HG02642 (cell line): ENCODE results near the gene TPRKB.
"Not testable (repeated sequence)": the region's sequence is repeated elsewhere in the genome, so short reads cannot be mapped to it uniquely, and the experiment has no call there.

Source experiments
- ATAC-seq: cut with Tn5 transposase; IDR thresholded peaks from one replicate; pipeline ENCODE4 v1.9.1; 2021; ENCODE audit warnings: mild to moderate bottlenecking; ENCODE audit not compliant: unreplicated experiment, poor library complexity

Gene TPRKB

GRCh38 chr2:73746015-73746876 lies 9.1 kb upstream of the TPRKB start:
- no peak for ATAC-seq

GRCh38 chr2:73740767-73741166 lies 3.6 kb upstream of the TPRKB start:
- ATAC-seq = no peak

- no peak for ATAC-seq
Observed at GRCh38 chr2:73739101-73739500, 2.0 kb upstream of the TPRKB start.

GRCh38 chr2:73736378-73736777 lies 767 bp downstream of the TPRKB start:
- no peak for ATAC-seq

GRCh38 chr2:73730810-73731209 lies 6.3 kb downstream of the TPRKB start:
- no peak for ATAC-seq

- ATAC-seq = no peak
Observed at GRCh38 chr2:73728711-73729110, 8.4 kb downstream of the TPRKB start.

GRCh38 chr2:73728043-73728442 lies 9.1 kb downstream of the TPRKB start:
- ATAC-seq = no peak

GRCh38 chr2:73726657-73727056 lies 10.5 kb downstream of the TPRKB start:
- not testable (repeated sequence) for ATAC-seq

GRCh38 chr2:73718851-73719621 lies 18.1 kb downstream of the TPRKB start:
- ATAC-seq = no peak

DNA sequence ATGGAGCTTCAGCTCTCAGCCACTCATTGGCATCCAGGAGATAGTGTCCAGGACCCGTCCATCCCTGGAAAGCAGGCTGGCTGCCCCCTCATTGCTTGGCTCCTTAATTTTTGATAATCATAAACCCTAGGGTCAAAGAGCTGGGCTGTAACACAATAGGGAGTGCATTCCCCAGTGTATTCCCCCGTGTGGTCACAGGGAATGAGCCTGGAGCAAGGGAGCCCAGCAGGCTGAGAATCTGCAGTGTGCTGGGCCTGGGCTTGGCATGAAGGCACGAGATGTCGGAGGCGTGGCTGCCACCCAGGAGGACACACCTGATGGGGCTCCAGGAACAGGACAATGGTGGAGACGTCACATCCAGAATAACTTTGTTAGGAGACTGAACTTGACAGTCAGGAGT lies 18.7 kb downstream of the TPRKB start:
- ATAC-seq = no peak

DNA sequence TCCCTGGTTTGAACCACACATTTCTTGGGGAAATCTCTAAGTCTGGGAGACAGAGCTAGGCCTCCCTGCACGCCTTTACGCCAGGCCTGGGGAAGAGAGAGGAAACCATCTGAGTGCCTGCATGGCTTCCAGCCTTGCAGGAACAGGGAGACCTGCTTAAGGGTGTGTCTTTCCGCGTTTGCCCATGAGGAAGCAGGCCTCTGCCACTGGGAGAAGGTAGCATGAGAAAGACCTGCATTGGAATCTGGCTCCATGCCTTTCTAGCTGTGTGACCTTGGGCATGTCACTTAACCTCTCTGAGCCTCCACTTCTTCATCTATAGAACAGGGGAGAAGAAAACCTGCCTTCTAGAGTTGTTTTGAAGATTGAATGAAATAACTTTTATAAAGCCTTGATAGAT lies 19.4 kb downstream of the TPRKB start:
- ATAC-seq = not testable (repeated sequence)

- no peak for ATAC-seq
Observed at GRCh38 chr2:73717251-73717606, 19.9 kb downstream of the TPRKB start.

DNA sequence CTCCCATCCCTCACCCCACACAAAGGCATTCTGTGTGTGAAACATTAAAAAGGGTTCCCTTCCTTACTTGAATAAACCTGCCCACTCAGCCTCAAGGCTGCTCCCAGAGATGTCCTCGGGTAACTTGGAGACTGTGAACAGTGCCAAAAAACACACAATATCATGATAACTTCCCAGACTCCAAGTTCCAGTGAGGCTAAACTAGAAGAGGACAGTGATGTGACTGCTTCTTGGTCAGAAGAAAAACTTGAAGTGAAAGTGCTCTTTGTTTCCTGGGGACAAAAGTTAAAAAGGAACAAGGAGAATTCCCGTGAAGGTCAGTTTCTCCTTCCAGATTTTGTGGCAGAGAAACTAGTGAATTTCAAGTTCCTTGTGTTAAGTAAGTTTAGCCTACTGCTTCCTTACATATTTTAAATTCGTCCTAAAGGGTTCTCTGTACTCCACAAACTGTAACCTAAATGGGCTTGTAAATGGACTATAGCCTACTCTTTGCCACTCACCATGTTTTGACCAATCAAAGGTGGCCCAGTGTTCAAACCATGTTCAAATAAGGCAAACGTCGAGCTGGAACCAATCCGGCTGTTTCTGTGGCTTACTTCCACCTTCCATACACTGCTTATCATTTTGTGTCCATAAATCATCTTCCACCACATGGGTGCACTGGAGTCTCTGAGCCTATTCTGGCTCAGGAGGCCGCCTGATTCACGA lies 20.4 kb downstream of the TPRKB start:
- no peak for ATAC-seq

DNA sequence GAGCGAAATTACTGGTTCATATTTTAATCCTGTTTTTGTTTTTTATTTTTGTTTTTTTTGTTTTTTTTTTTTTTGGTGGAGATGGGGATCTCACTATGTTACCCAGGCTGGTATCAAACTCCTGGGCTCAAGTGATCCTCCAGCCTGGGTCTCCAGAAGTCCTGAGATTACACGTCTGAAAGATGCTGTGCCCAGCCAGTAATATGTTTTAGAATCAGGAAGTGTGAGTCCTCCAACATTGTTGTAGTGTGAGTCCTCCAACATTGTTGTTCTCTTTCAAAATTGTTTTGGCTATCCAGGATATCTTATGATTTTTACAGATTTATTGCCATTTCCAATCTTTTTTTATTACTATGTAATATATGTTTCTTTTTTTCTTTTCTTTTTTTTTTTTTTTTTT lies 23.1 kb downstream of the TPRKB start:
- ATAC-seq = no peak

DNA sequence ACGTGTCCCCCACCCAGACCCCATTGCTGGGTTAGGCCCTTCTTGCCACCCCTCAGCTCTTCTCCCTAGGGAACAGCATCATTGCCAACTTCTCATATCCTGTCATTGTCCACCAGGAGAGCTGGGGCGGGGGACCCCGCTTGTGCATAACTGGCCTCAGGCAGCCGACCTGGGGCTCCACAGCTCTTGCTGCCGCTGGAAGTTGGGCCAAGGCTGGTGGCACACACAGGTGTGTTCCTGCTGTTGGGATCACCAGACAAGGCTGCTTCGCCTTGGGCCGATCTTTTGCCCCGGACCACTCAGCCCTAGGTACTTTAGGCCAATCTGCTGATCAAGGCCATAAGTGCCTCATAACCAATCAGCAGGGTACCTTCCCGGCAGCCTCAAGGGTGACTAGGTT lies 28.6 kb downstream of the TPRKB start:
- ATAC-seq = no peak

- no peak for ATAC-seq
Observed at GRCh38 chr2:73707636-73708035, 29.5 kb downstream of the TPRKB start.

- no peak for ATAC-seq
Observed at GRCh38 chr2:73707058-73707457, 30.1 kb downstream of the TPRKB start.

DNA sequence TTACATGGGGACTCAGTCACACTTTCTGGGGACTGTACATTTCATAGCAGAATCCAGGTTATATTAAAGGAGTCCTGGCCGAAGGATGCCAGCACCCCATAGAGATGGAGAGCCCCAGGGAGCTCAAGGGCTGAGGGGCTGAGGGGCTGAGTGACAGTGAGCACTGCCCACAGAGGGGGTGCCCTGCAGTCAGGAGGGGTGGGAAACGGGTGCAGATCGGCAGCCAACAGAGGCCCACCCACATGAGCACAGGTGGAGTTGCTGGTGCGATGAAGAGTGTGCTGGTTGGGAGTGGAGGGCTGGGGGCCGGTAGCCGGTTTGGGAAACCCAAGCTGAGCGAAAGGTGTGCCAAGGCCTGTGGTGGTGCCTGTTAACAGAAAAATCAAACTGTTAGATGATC lies 32.1 kb downstream of the TPRKB start:
- ATAC-seq = no peak

DNA sequence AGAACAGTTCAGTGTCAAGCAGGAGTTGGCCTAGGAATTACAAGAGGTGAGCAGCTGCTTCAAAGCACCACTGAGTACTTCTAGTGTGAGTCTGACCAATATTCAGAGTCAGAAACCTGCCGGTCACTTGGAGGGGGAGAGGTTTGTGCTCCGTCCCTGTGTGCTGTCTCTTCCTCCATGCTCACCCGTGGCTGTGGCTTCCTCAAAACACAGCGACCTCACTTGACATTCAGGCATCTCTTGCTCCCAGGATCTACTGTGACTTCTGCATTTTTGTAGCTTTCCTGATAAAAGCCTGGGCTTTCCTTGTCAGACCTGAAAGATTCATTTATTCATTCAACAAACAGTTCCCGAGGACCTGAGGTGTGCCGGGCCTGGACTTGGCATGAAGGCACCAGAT lies 32.9 kb downstream of the TPRKB start:
- ATAC-seq = no peak

DNA sequence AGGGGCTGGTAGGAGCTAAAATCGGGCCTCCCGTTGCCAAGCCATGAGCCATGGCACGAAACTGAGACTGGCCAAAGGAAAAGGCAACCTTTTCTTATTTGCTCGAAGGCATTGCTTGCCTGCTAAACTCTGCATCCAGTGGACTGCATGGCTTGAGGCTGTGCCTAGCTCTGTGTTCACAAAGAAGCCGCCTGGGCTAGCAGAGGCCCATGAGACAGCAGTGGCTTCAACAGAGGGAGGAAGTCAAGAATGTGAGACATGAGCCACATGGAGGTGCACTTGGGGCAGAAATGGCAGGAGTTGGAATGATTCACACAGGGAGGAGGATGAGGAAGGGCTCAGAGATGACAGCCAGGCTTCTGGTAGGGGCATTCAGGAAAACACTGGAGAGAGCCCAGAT lies 33.5 kb downstream of the TPRKB start:
- ATAC-seq = no peak

DNA sequence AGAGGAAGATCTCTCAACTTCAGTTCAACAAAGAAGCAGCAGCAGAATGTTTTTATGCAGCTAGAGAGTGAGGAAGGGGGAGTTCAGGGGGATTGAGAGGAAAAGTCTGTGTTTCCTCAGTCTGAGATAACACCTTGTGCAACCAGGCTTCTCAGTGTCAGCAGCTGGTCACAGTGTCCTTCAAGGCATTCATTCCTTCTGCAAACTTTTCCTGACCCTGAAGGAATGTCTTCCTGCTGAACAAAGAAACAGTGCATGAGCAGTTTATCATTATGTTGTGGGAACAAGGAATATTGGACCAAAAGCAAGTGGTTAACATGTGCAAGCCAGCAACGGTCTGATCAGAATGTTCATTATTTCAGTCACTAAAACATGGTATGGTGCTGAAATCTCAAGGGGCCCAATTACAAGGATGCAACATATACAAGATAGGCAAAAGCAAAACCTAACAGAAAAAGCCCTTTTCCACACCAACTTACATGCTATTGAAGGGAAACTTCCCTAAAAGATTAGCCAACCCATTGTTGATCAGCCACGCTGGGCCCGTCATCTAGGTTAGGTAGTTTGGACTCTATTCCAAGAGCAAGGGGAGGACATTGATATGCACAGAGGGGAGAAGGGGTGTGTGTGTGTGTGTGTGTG lies 34.2 kb downstream of the TPRKB start:
- ATAC-seq = not testable (repeated sequence)
